ENCODE measurements around the gene CNN2.

Gene CNN2

DNA sequence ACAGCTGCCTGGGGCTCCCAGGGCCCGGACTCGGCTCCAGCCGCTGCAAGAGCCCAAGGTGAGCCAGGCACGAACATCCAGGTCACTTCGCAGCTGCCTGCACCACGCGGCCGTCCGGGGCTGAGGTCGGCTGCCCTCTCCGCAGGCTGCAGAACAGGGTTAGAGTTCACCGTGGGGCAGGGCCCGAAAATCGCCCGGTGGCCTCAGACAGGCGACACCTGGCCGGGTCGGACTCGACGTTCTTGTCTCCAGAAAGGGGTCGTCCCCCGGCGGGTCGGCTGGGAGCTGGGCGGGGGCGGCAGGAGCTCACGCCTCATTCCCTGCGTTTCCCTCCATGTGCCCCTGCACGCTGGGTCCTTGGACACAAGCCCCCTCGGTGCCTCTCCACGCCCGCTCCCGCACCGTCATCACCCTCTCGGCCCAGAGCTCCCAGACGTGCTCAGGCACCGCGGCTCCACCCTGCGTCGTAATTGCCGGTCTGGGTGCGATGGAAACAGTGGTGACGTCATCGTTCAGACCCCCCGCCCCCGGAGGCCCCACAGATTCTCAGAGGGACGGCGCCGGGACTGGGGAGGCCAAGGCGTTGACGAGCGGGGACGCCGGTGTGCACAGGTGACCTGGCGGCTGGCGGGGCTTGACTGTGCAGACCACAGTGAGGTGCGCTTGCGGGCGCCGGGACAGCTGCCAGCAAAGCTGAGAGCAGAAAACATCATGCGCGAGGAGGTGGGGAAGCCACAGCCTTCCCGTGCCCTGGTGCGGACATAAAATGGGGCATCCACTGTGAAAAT, 30.2 kb upstream of the CNN2 start:
- DNase-seq: peak; percentile 31

DNA sequence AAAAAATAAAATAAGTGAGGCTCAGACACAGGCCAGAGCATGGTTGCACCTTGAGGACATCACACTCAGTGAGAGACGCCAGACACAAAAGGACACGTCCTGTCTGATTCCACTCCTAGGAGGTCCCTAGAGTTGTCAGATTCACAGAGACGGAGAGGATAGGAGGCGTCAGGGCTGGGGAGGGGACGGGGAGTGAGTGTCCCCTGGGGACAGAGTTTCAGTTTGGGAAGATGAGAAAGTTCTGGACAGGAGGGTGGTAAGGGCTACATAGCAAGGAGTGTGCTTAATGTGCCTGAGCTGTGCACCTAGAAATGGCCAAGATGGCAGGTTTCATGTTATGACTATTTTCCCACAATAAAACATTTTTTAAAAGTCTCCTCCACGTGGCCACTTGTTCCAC, 28.3 kb upstream of the CNN2 start:
- DNase-seq: no peak

DNA sequence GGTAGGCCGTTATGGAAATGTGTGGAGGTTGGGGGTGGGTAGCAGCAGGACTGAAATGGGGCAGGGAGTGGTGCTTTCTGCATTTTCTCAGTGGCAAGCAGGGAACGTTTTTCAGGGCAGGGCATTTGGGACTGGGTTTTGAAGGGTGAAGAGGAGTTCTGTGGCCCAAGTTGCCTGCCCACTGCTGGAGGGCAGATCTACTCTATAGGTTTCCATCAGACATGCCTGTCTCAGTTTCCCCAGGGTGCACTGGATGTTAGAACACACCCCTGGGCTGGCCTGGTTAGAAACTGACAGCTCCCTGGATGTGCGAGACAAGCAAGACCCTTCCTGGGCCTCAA, 27.1 kb upstream of the CNN2 start:
- DNase-seq: no peak

DNA sequence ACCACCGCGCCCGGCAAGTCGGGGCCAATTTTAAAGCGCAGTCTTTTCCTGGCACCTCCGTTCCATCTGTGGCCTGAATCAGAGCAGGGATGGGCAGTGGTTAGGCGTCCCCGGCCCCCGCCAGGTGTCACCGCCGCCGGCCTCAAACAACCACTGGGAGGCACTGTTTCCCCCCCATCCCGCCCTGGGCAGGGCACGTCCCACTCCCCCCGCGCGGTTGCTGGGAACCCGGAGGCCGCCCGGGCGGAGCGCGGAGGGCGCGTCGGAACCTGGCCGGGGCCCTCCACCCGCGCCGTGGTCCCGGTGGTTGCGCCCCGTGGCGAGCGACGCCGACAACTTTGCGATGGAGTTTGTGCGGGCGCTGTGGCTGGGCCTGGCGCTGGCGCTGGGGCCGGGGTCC, 26.3 kb upstream of the CNN2 start, which contains the start of gene GRIN3B:
TSS of gene GRIN3B (plus strand) at position 325 of the 400 bp plus-strand sequence. CDS start at position 344, 19 bp downstream.
- no peak for DNase-seq

DNA sequence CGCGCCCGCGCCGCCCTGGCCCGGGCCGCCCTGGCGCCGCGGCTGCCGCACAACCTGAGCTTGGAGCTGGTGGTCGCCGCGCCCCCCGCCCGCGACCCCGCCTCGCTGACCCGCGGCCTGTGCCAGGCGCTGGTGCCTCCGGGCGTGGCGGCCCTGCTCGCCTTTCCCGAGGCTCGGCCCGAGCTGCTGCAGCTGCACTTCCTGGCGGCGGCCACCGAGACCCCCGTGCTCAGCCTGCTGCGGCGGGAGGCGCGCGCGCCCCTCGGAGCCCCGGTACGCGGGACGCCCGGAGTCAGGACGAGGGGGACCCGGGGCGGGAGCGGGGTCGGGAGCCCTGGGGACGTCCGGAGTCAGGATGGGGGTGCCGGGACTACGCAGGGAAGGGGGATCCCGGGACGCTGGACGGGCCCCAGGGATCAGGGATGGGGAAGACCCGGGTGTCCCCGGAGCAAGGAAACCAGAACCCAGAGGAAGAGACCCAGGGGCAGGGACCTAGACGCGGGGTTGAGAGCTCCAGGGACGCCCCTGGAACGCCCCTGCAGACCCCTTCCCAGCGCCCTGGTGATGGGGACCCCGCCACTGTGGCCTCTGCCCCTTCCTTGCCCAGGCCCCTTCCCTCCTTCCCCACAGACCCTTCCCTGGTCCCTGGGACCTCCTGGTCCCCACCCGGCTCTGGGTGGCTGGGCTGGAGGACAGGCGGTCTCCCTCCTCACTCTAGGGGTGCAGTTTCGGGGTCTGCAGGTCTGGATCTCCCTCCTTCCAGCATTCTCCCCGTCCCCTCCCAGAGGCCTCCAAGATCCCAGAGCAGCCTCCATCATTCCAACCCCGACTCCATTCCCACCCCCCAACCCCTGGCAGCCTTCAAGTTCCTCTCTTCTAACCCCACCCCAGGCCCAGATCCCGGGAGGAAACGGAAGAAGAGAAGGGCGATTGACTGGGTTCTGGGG, 25.5 kb upstream of the CNN2 start:
- no peak for DNase-seq

GRCh38 chr19:1001538-1002166, 24.8 kb upstream of the CNN2 start:
- no peak for DNase-seq

- no peak for DNase-seq
Measured at GRCh38 chr19:1002600-1002999, 23.8 kb upstream of the CNN2 start.

- DNase-seq: no peak
Measured at GRCh38 chr19:1003283-1003682, 23.1 kb upstream of the CNN2 start.

DNA sequence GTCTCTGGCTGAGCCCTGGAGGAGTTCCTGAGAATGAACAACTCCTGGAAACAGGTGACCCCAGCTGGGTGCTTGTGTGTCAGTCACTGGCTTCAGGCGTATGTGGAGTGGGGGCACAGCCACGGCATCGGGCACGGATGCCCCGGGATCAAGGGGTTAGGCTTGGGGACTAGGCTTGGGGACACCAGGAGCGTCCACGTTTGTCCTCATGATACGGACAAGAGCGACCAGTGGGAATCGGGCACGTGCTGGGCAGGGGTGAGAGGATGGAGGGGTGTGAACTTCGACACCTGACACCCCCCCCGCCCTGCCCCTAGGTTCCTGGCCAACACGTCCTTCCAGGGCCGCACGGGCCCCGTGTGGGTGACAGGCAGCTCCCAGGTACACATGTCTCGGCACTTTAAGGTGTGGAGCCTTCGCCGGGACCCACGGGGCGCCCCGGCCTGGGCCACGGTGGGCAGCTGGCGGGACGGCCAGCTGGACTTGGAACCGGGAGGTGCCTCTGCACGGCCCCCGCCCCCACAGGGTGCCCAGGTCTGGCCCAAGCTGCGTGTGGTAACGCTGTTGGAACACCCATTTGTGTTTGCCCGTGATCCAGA, 22.1 kb upstream of the CNN2 start:
- DNase-seq: no peak

DNA sequence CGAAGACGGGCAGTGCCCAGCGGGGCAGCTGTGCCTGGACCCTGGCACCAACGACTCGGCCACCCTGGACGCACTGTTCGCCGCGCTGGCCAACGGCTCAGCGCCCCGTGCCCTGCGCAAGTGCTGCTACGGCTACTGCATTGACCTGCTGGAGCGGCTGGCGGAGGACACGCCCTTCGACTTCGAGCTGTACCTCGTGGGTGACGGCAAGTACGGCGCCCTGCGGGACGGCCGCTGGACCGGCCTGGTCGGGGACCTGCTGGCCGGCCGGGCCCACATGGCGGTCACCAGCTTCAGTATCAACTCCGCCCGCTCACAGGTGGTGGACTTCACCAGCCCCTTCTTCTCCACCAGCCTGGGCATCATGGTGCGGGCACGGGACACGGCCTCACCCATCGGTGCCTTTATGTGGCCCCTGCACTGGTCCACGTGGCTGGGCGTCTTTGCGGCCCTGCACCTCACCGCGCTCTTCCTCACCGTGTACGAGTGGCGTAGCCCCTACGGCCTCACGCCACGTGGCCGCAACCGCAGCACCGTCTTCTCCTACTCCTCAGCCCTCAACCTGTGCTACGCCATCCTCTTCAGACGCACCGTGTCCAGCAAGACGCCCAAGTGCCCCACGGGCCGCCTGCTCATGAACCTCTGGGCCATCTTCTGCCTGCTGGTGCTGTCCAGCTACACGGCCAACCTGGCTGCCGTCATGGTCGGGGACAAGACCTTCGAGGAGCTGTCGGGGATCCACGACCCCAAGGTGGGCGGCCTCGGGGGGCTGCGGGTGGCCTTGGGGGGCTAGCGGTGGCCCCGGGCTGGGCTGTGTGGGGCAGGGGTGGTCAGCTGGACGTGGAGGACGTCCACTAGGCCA, 21.4 kb upstream of the CNN2 start:
- no peak for DNase-seq

GRCh38 chr19:1006711-1007398, 19.6 kb upstream of the CNN2 start:
- DNase-seq: no peak

DNA sequence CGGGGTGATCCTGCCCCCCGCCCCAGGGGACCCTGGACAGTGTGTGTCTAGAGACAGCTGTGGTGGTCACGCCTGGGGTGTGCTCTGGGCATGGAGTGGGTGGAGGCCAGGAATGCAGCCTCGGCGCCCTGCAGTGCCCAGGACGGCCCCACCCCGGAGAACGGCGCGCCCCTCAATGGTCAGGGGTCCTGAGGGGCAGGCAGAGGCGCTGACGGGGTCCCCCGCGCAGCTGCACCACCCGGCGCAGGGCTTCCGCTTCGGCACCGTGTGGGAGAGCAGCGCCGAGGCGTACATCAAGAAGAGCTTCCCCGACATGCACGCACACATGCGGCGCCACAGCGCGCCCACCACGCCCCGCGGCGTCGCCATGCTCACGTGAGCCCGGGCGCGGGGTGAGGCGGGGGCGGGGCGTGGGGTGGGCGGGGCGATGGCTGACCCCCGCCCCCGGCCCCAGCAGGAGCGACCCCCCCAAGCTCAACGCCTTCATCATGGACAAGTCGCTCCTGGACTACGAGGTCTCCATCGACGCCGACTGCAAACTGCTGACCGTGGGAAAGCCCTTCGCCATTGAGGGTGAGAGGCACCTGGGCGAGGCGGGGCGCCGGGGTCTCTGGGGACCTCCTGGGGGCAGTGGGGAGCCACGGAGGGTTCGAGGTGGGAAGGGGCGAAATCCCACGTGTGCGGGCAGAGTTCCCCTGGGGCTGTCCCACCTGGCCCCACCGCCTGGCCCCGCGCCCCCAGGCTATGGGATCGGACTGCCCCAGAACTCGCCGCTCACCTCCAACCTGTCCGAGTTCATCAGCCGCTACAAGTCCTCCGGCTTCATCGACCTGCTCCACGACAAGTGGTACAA, 18.8 kb upstream of the CNN2 start:
- DNase-seq: no peak

GRCh38 chr19:1008268-1009040, 18.0 kb upstream of the CNN2 start:
- DNase-seq: no peak

DNA sequence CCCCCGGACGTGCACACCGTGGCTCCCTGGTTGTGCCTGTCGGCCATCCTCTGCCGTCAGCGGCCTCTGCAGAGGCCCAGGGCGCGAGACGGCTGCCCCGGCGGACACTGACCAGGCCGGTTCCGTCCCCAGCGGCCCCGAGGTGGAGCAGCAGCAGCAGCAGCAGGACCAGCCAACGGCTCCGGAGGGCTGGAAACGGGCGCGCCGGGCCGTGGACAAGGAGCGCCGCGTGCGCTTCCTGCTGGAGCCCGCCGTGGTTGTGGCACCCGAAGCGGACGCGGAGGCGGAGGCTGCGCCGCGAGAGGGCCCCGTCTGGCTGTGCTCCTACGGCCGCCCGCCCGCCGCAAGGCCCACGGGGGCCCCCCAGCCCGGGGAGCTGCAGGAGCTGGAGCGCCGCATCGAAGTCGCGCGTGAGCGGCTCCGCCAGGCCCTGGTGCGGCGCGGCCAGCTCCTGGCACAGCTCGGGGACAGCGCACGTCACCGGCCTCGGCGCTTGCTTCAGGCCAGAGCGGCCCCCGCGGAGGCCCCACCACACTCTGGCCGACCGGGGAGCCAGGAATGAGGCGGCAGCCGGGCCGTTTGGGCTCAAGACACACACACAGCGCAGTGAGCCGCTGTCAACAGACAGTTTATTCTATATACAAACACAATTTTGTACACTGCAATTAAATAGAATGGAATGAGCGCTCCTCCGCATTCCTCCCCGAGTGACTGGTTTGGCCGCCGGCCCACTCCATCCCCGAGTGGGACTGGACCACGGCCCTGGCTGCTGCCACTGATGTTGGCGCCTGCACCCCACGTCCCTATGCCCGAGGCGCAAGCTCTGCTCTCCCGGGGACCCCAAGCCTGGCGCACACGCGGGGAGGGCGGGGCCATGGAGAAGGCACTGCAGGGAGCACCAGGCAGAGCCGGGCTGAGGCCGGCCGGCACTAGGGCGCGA, 17.1 kb upstream of the CNN2 start:
- no peak for DNase-seq

DNA sequence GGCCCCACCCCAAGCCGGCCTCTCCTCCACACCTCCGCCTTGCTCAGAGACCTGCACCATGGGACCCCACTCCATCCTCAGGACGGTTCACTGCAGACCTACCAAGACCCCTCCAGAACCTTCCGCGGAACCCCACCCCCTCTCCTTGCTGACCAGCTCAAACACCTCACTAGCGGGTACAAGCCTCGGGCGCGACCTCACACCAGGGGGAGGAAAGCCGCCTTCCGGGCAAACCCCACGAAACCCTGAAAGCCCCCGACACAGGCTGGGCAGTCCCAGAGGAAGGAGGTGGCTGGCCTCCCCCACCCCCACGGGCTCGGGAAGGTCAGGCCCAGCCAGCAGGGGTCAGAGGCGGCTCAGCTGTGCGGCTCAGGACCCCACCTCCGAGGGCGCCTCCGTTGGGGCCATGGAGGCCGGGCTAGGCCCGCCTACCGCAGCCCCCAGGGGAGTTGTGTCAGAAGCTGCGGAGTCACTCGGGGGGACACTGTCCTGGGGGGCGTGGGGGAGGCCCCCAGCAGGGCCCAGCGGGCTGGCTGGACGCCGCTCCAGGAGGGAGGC, 16.3 kb upstream of the CNN2 start:
- no peak for DNase-seq

GRCh38 chr19:1010586-1011510, 15.6 kb upstream of the CNN2 start:
- DNase-seq: no peak

- DNase-seq: no peak
Measured at GRCh38 chr19:1011831-1012333, 14.5 kb upstream of the CNN2 start.

All from SHP77 treated with DMSO at 0.1 percent for 48 hours (cell line).